ENCODE data around the gene PGP.

The PGP gene

DNA sequence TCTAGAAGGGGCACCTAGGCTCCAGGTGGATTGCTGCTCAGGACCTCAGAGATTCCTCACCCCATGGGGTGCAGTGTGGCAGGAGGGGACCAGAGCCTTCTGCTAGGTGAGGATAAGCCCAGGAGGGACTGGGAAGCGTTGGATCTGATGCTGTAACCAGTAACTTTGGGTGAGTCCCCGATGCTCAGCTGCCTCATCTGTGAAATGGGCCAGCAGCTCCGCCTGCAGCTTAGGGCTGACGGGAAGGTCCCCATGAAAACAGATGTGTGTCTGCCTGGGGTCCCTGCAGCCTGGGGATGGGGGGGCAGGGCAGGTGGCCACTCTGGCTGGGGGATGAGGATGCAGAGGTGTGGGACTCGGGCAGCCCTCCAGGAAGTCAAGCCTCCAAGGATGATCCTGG, 15.5 kb downstream of the PGP start:
- Histone ChIP-seq H3K9ac (ENCODE audit: low read depth, low read length) (no peak overlapping the region), H4K20me1 (ENCODE audit: insufficient read depth, low read length) (peaks cover 11% of the 10 kb centered on the region)

DNA sequence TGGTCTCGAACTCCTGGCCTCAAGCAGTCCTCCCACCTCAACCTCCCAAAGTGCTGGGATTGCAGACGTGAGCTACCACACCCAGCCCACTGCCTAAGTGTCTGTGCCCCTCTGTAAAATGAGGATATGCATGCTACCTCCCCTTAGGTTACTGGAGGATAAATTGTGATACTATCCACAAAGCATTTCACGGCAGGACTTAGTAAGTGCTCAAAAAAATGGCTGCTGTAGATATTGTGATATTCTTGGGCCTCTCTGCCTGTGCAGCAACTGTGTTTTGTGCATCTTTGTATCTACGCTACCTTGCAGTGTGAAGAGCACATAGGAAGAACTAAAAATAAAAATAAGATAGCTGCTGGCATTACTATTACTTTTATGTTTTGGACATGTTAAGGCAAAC, 16.4 kb downstream of the PGP start:
- H3K4me3 ChIP-seq (ENCODE audit: low read depth in 1 of 2, low read length in 2 of 2): no peak overlapping the region

More for the DNA sequence above, 15.5 kb downstream of the PGP start:
- ATAC-seq (ENCODE audit: insufficient read depth, low read depth) (no peak), DNase-seq (no peak)
- Histone ChIP-seq H3K27ac (ENCODE audit: low read length) (no peak overlapping the region), H3K4me1 (ENCODE audit: insufficient read depth, low read length) (peaks cover 12% of the 10 kb centered on the region), H3K9me3 (ENCODE audit: insufficient read depth, low read length, severe bottlenecking) (no peaks in the 10 kb centered on the region), H3K79me2 (ENCODE audit: insufficient read depth, low read length) (no peaks in the 10 kb centered on the region), H3K27me3 (ENCODE audit: insufficient read depth, low read length, poor library complexity) (peaks cover 44% of the 10 kb centered on the region), H3K4me3 (ENCODE audit: low read depth in 1 of 2, low read length in 2 of 2) (no peak overlapping the region), H2AFZ (ENCODE audit: low read depth, low read length) (no peak overlapping the region), H3K4me2 (ENCODE audit: insufficient read depth, low read length) (no peak overlapping the region), H3K36me3 (ENCODE audit: insufficient read depth, low read length) (no peaks in the 10 kb centered on the region)
- TF ChIP-seq CTCF (IDR thresholded peaks at IDR 0.05; ENCODE audit: borderline replicate concordance, extremely low read depth, low read length, poor library complexity, severe bottlenecking) (no peak), EZH2 (IDR thresholded peaks at IDR 0.05; ENCODE audit: borderline replicate concordance, low read depth, low read length, severe bottlenecking) (no peak)

GRCh38 chr16:2197765-2198164, 16.9 kb downstream of the PGP start:
- no peak for ATAC-seq (ENCODE audit: insufficient read depth, low read depth)
- H3K27me3 ChIP-seq (ENCODE audit: insufficient read depth, low read length, poor library complexity): peaks cover 49% of the 10 kb centered on the region

More for the DNA sequence above, 16.4 kb downstream of the PGP start:
- no peak for ATAC-seq (ENCODE audit: insufficient read depth, low read depth)
- no peaks in the 10 kb centered on the region for H3K79me2 ChIP-seq (ENCODE audit: insufficient read depth, low read length)
- H4K20me1 ChIP-seq (ENCODE audit: insufficient read depth, low read length): peaks cover 15% of the 10 kb centered on the region
- no peak overlapping the region for H3K27ac ChIP-seq (ENCODE audit: low read length)
- TF ChIP-seq EZH2 (IDR thresholded peaks at IDR 0.05; ENCODE audit: borderline replicate concordance, low read depth, low read length, severe bottlenecking) (no peak), CTCF (IDR thresholded peaks at IDR 0.05; ENCODE audit: borderline replicate concordance, extremely low read depth, low read length, poor library complexity, severe bottlenecking) (no peak)
- no peak overlapping the region for H3K4me2 ChIP-seq (ENCODE audit: insufficient read depth, low read length)
- H3K9me3 ChIP-seq (ENCODE audit: insufficient read depth, low read length, severe bottlenecking): no peaks in the 10 kb centered on the region
- no peak for DNase-seq
- H3K9ac ChIP-seq (ENCODE audit: low read depth, low read length): no peak overlapping the region
- no peaks in the 10 kb centered on the region for H3K36me3 ChIP-seq (ENCODE audit: insufficient read depth, low read length)
- peaks cover 49% of the 10 kb centered on the region for H3K27me3 ChIP-seq (ENCODE audit: insufficient read depth, low read length, poor library complexity)
- no peak overlapping the region for H2AFZ ChIP-seq (ENCODE audit: low read depth, low read length)
- peaks cover 12% of the 10 kb centered on the region for H3K4me1 ChIP-seq (ENCODE audit: insufficient read depth, low read length)

More at GRCh38 chr16:2197765-2198164, 16.9 kb downstream of the PGP start:
- Histone ChIP-seq H3K4me1 (ENCODE audit: insufficient read depth, low read length) (peaks cover 12% of the 10 kb centered on the region), H3K4me2 (ENCODE audit: insufficient read depth, low read length) (no peak overlapping the region), H3K4me3 (ENCODE audit: low read depth in 1 of 2, low read length in 2 of 2) (no peak overlapping the region), H3K27ac (ENCODE audit: low read length) (no peak overlapping the region), H3K36me3 (ENCODE audit: insufficient read depth, low read length) (no peaks in the 10 kb centered on the region), H3K9me3 (ENCODE audit: insufficient read depth, low read length, severe bottlenecking) (no peaks in the 10 kb centered on the region), H4K20me1 (ENCODE audit: insufficient read depth, low read length) (peaks cover 16% of the 10 kb centered on the region), H2AFZ (ENCODE audit: low read depth, low read length) (no peak overlapping the region), H3K9ac (ENCODE audit: low read depth, low read length) (no peak overlapping the region), H3K79me2 (ENCODE audit: insufficient read depth, low read length) (no peaks in the 10 kb centered on the region)
- TF ChIP-seq CTCF (IDR thresholded peaks at IDR 0.05; ENCODE audit: borderline replicate concordance, extremely low read depth, low read length, poor library complexity, severe bottlenecking) (no peak), EZH2 (IDR thresholded peaks at IDR 0.05; ENCODE audit: borderline replicate concordance, low read depth, low read length, severe bottlenecking) (no peak)
- DNase-seq: no peak

All from DND-41 (cell line).